Stimulated activated CD4-positive, alpha-beta T cell treated with anti-CD3 and anti-CD28 coated beads, Interleukin-2, amount 100 ng/mL, for 48 hours (primary cell): ENCODE results near the gene CCDC183.
"Not testable (repeated sequence)": the region's sequence is repeated elsewhere in the genome, so short reads cannot be mapped to it uniquely, and the experiment has no call there.

ENCODE experiments used
- DNase-seq, 2 donors: peaks; one replicate each; pipeline ENCODE4 v3.0.0-alpha.2; 2020

Gene CCDC183

GRCh38 chr9:136826188-136826541, 30.0 kb downstream of the CCDC183 start:
- DNase-seq: no peak

- no peak for DNase-seq
Measured at GRCh38 chr9:136826703-136827582, 30.8 kb downstream of the CCDC183 start.

GRCh38 chr9:136827794-136828473, 31.8 kb downstream of the CCDC183 start:
- no peak for DNase-seq

DNA sequence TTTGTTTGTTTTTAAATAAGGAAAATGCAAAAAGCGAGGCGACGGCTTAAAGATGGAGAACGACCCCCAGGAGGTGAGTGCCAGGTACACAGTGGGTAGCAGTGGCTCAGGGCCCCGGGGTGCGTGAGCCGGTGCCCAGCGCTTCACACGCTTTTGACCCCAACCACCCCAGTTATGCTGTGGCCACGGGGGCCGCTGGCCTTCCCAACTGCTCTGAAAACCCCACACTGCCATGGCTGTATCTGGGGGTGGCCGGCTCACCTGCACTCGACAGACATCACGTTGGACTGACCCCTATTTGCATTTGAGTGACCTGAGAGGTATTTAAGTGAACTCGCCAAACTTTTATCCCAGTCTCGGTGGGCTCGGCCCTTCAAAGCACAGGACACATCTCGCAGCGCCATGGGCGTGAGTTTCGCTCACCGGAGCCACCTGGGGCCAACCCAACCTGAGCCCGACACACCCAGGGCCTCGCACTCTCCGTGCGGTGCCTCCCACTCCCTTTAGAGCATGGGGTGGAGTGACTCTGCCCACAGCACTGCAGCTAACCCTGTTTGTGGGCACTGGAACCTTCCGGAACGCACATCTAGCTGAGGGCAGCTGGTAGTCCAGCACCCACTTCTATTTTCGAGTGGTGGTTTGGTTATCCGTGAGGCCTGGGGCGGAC, 32.5 kb downstream of the CCDC183 start:
- no peak for DNase-seq

DNA sequence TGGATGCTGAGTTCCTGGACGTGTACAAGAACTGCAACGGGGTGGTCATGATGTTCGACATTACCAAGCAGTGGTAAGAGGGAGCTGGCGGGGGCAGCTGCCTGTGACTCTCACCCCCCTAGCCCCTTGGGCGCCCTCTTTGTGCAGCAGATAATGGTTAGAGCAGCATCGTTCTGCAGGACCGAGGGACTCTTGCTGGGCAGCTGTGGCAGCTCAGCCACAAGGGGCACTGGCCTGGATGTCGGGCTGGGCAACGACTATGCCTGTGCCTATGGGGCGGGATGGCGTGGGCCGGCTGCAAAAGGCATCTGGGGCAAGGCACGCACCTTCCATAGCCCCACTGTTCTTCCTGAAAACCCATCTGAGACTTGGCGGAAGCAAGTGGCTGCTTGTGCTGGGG, 33.3 kb downstream of the CCDC183 start:
- DNase-seq: no peak

DNA sequence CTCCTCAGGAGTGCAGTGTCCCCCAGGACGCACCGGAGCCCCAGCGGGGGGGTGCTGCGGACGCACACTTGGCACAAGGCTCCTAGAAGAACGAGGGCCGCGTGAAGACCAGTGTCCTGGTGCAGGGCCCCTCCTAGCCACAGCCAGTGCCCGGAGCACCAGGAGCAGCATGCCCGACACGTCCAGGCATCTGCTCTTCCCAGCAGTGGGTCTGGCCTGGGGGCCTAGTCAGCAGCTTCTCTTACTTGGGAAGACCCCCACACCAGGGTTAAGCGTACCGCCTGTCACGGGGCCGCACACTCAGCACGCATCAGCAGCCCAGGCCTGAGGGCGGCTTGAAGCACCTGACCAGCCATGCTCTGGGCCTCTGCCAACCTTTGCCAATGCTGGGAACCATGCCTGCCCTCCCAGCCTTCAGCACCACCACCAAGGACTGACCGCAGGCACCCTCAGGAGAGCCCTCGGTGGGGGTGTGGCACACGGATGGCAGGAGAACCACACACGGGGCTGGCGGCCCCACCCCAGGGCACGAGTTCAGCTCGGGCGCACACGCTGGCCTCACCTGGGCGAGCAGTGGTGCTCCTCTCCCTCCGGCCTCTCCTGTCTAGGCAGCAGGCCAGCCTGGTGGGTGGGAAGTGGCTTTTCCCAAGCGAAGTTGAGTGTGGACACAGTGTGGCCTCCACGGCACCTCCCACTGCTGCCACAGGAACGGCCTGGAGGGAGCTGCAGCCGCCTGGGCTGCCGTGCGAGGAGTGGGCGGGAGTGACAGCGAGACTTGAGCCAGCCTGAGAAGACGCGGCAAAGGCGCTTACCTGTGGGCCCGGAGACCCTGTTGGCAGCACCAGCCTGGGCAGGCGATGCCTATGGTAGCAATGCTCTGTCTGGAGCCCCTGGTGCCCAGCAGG, 34.1 kb downstream of the CCDC183 start:
- DNase-seq: no peak

- DNase-seq: no peak
Measured at GRCh38 chr9:136831002-136831719, 35.0 kb downstream of the CCDC183 start.

GRCh38 chr9:136831720-136832104, 35.6 kb downstream of the CCDC183 start:
- no peak for DNase-seq

- DNase-seq: no peak
Measured at GRCh38 chr9:136832581-136832980, 36.4 kb downstream of the CCDC183 start.

DNA sequence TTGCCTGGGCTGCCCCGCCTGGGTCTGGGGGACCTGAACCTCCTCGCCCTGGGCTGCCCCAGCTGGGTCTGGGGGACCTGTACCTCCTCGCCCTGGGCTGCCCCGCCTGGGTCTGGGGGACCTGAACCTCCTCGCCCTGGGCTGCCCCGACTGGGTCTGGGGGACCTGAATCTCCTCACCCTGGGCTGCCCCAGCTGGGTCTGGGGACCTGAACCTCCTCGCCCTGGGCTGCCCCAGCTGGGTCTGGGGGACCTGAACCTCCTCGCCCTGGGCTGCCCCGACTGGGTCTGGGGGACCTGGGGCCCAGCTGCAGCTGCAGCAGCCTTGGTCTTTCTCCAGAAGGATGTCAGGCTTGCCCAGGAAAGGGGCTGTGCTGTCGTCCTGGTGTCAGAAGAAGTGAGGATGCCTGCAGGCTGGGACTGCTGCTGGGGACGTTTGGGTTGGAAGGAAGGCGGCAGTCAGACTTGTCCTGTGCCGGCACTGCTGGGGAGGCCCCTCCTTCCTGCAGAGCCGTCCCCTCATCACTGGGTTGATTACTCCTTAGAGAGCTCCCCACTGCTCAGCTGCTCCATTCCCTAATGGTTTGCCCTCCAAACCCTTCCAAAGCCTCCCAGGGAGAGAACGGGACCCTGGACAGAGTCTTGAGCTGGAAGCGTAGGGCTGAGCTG, 37.4 kb downstream of the CCDC183 start:
- DNase-seq: not testable (repeated sequence)

DNA sequence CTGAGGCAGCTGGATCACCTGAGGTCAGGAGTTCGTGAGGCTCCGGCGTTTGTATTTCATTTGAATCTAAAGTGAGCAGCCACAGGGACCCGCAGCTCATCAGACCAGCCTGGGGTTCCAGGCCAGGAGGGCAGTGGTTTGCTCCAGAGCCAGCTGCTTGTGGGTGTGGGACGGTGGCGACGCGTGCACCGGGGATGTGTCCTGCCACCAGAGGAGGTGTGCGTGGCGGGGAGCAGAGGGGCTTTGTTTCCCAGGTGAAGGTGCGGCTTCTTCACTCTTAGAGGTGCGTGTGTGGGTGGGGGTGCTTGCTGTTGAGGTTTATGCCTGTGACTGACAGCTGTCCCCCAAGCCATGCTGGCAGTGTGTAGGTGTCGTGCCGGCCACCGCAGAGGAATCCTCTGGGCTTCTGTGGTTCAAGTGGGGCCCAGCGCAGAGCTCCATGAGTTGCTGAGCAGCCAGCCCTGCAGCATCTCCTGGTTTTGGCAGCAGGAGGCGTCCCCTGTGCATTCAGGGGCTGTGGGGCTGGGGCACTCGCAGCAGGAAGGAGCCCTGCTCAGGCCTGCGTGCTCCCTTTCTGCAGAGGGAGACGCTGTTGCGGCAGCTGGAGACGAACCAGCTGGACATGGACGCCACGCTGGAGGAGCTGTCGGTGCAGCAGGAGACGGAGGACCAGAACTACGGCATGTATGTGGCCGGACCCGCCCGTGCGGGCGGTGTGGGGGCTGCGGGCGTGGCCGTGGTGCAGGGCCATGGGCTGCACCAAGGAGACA, 39.2 kb downstream of the CCDC183 start:
- no peak for DNase-seq

GRCh38 chr9:136835932-136836904, 40.1 kb downstream of the CCDC183 start:
- no peak for DNase-seq

GRCh38 chr9:136837146-136837855, 41.2 kb downstream of the CCDC183 start:
- DNase-seq: no peak

- not testable (repeated sequence) for DNase-seq
Measured at GRCh38 chr9:136837856-136838277, 41.7 kb downstream of the CCDC183 start.

GRCh38 chr9:136838314-136839228, 42.4 kb downstream of the CCDC183 start:
- no peak for DNase-seq

DNA sequence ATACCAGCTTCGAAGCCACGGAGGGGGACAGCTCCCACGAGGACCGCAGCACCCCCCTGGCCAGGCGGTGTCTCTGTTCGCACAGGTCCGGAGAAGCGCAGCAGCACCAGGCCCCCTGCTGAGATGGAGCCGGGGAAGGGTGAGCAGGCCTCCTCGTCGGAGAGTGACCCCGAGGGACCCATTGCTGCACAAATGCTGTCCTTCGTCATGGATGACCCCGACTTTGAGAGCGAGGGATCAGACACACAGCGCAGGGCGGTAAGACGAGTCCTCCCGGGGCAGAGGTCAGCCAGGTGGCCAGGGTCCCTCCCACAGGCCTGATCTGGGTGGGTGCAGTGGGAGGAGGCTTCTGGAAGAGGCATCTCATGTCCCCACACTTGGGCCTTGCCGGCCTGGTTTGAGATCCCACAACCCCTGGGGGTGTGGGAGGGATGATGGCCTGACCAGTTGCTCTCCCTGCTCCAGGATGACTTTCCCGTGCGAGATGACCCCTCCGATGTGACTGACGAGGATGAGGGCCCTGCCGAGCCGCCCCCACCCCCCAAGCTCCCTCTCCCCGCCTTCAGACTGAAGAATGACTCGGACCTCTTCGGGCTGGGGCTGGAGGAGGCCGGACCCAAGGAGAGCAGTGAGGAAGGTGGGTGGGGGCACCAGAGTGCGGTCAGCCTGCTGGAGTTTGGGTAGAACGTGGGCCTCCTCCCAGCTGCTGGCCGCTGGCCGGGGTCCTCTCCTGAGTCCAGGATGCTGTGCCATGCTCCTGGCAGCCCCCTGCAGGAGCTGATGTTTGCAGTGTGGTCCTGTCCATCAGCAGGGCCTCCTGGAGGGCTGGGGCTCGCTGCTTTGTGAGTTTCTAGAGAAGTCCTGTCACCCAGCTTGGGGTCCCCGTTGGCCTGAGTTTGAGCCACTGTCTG, 43.3 kb downstream of the CCDC183 start:
- DNase-seq: no peak
